Stimulated activated CD4-positive, alpha-beta T cell treated with anti-CD3 and anti-CD28 coated beads, TNF-alpha, amount 100 ng/mL, for 4 hours (primary cell): Measurements from ENCODE around the gene SLC39A12.
"Not testable (repeated sequence)": the region's sequence is repeated elsewhere in the genome, so short reads cannot be mapped to it uniquely, and the experiment has no call there.

Experiments
- DNase-seq, 3 experiments: peaks; one replicate each; pipeline ENCODE4 v3.0.0-alpha.2; 2020; ENCODE audit warnings: low read depth in 3 of 3

The SLC39A12 gene

DNA sequence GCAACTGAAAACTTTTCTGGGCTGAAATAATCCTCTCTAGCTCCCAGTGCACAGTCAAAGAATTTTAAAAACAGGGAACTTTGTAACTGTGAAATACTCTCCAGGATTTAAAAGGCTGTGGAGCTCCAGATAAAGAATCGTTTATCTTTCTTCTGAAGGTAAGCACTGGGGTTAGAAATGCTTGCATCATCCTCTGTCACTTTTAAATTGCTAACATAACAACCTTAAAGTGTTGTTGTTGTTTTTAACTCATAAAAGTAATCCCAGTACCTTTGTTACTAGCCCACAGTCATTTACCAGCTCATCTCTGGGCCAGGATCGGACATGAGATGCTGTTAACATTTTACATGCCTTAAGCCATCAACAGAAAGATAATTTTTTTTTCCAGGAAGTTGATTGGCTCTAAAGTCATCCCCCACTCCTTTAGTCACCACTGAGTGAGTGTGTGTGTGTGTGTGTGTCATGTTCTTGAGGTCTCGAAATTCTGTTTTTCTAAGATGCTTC lies at the start of gene SLC39A12:
TSS of gene SLC39A12 (plus strand) at position 51 of the 504 bp plus-strand sequence. CDS start 1,359 bp downstream, outside the sequence.
- no peak for DNase-seq

DNA sequence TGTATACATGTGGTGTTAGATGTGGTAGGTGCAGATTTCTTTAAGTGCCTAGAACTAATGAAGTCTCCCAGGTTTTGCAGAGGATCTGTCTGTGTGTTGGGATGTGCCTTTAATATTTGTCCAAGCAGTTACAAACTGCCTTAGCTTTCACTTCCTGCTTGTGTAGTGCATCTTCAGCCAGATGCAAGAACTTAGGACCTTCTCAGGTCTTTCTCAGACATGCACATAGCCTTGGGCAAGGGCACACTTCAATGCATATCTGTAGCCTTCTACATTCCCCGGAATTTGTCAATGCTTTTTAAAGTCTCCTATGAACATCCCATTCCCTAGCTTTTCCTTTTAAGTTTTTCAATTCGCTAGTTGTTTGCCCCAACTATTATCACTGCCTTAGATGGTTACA lies 47.2 kb upstream of the SLC39A12 start:
- no peak for DNase-seq

DNA sequence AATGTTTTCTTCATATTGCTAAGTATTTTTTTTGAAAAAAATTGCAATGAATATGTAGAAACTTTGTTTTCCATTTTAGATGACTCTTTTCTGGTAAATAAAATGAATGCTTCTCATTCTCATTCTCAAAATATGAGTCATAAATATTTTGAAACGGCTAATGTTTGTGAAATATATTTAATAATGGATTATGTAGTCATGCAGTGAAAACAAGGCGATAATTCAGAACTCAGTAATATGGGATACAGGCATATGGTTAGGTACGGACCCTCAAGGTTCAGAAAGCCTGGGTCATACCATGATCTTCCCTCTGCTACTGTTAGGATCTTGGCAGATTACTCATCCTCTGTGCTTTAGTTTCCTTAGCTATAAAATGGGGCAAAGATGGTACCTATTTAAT lies 46.2 kb upstream of the SLC39A12 start:
- no peak for DNase-seq

DNA sequence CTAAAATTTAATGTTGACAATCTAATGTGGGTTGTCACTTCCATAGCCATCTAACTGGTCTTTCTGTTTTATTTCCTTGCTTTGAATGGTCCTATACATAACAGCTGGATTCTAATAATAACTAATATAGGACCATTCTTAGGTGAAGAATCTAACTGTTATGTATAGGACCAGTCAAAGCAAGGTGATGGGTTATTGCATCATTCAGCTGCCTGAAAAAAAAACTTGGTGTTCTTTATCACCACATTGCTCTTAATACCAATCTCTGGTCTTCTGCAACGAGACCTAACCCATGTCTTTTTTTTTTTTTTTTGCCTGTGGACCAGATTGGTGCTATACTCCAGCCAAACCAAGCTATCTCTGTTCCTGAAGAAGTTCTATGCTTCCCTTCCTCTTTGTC lies 45.7 kb upstream of the SLC39A12 start:
- DNase-seq: no peak

DNA sequence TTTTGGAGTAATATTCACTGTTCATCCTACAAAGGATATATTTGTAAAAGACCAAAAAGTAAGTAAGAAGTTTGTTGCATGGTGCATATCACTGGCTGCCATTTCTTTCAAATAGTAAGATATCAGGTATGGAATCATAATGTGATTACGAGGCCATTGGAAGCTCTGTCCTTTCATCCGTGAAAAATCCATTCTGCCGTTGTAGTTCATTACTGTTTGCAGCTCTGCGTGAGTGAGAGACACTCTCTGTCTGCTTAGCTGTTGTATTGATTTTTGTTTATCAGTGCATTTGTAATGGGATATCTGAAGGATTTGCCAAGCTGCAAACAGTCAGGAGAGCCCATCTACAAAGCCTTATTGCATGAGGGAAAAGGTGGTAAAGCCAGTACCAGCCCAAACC lies 44.1 kb upstream of the SLC39A12 start:
- no peak for DNase-seq

DNA sequence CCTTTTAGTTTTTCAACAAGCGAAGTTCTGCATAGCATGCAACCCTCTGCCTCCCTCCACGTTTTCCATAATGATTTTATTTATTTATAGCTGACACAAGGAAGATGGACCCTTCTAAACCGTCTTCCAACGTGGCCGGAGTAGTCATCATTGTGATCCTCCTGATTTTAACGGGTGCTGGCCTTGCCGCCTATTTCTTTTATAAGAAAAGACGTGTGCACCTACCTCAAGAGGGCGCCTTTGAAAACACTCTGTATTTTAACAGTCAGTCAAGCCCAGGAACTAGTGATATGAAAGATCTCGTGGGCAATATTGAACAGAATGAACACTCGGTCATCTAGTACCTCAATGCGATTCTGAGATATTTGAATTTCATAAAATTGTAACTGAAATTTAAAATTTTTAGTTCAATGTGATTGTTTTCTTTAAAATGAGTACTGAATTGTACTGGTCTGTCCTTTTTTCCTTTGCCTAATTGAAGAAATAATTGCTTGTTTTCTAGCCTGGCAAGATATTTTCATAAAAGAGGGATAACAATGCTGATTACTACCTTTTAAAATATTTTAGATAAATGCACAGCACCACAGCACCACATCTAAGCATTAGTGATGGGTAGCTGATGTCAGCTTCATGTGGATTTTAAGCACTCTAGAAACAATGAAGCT lies 41.5 kb upstream of the SLC39A12 start:
- DNase-seq: no peak

DNA sequence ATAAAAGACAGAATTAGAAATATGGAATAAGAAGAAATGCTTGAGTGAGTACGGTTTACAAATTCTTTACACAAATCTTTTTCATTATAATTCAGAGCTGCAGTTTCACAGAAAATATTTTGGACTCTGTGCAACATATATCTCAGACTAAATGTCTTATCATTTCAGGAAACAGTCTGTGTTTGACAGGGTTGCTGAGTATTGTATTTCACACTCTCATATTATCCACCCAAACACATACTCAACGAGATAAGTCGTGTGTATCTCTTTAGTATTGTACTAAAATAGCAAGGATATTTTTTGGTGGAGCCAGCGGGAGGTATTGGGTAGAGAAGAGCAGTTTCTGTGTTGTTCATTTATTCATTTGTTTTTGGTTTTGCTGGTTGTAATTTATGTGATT lies 39.0 kb upstream of the SLC39A12 start:
- DNase-seq: no peak

DNA sequence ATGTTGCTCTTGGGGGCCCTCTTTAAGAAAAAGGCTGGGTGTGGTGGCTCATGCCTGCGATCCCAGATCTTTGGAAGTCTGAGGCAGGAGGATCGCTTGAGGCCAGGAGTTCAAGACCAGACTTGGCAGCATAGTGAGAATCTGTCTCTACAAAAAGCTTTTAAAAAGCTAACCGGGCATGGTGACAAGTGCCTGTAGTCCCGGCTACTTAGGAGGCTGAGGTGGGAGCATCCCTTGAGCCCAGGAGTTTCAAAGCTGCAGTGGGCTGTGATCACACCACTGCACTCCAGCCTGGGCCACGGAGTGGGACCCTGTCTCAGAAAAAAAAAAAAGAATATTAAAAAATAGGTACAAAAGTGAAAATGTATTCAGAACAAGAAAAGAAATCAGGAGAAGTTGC lies 38.1 kb upstream of the SLC39A12 start:
- DNase-seq: no peak

DNA sequence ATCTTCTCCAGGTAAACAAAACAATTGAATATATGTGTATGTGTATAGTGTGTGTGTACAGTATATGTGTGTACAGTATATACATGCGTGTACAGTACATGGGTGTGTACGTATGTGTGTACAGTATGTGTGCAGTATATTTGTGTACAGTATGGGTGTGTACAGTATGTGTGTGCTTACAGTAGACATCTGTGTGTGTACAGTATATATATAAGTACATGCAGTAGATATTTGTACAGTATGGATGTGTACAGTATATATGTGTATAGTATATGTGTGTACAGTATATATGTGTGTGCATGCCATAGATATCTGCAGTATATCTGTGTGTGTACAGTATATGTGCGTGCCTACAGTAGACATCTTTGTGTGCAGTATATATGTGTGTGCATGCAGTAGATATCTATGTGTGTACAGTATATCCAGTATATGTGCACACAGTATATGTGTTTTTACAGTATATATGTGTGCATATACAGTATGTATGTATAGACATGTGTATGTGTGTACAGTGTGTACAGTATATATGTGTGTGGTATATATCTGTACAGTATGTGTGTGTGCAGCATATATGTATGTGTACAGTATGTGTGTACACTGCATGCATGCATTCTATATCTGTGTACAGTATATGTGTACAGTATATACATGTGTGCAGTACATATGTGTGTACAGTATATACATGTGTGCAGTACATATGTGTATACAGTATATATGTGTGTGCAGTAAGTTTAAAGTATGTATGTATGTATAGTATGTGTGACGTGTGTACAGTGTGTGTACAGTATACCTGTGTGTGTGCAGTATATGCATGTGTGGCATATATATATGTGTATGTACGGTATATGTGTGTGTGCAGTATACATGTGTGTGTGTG lies 37.3 kb upstream of the SLC39A12 start:
- no peak for DNase-seq

DNA sequence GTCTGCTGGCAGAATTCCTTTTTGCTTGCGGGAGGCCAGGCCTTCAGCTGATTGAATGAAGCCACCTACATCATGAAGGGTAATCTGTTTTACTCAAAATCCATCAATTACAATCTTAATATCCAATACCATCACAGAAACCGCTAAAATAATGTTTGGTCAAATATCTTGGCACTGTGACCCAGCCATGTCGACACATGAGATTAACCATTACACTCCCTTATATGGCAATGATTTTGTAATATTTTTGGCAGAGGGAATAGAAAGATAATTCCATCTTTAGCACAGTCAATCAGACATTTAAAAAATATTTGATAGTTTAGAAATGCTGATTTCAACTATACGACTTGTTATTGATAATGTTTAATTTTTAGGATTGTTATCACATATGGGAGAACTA lies 36.5 kb upstream of the SLC39A12 start:
- no peak for DNase-seq

DNA sequence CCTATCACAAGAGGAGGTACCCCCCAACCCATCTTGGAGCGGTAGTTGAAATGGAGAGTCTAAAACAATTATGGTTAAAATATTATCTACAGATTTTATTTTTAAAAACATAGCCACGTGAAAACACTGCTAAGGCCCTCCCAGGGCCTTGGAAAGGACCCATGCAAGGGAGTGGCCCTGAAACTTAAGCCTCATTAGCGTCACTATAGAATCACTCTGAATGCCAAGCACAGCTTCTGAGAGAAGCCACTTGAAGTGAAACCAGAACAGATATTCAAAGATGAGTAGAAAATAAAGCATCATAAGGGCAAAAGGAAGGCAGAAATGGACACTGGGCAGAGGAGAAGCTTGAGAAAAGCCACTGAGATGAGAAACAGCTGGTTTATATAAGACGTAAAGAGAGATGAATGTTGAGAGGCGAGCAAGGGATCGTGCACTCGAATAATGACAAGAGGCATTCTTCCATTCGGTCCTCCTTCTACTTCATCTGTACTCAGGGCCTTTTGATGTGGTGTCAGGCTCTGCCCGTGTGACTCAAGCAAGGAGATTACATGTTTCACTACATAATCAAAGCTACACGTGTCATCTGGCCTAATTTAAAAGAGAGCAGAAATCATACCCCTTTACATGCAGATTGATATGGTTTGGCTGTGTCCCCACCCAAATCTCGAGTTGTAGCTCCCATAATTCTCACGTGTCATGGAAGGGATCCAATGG lies 33.4 kb upstream of the SLC39A12 start:
- DNase-seq: no peak

DNA sequence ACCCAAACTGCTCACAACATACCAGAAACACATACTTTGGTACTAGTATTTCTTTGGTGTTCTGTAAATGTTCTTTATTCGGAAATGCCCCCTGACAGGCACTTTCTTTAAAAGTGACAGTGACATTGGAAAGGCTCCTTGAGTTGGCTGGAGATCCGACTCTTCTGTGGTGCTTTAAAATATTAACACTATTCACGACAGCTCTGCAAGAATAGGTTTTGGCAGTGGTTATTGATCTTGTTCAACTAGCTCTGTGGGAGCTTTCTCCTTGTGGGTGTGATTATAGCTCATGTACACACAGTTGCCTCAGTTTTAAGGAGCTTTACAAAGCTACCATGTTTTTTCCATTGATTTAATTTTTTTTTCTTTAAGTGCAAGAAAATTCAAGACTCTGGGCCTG lies 30.3 kb upstream of the SLC39A12 start:
- DNase-seq: no peak

DNA sequence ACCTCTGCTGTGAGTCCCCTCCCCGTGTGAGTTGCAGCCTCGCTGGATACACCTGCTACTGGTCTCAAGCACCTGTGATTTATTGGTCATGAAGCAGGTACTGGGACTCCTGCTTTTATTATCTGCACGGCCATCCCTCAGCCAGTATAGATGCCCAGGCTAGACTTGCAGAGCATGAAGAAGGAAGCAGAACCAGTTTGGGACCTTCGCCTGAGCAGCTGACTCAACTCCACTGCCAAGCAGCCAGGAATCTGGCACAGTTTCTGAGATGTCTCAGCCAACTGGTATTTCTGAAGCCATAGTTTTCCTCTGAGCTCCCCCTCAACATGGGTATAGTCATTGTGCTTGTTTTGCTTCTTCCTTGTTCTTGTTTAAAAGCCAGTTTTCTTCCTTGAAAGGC lies 28.0 kb upstream of the SLC39A12 start:
- no peak for DNase-seq

DNA sequence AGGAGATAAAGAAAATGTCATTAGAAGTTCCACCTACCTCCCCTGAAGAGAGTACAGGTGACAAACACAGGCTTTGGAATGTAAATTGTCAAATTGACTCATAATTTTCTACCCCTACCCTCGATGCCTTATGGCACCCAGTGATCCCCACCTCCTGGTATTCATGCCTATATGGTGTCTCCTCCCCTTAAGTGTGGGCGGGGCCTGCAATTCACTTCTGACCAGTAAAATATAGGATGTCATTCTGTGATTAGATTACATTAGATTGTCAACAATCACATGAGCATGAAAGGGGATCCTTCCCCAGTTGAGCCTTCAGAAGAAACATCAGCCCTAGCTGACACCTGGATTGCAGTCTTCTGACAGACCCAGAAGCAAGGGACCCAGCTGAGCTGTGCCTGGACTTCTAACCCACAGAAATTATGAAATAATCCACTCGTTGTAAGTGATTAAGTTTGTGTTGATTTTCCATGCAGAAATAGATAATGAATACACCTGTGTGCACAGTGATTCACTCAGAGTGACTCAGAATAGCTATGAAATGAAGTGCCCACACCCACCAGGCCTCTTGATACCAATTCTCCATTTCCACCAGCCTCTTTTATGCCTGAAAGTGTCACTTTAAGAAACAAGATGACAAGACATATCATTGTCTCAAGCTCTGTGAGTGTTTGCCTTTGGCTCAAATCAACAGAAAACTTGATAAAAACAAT lies 8.5 kb upstream of the SLC39A12 start:
- no peak for DNase-seq

DNA sequence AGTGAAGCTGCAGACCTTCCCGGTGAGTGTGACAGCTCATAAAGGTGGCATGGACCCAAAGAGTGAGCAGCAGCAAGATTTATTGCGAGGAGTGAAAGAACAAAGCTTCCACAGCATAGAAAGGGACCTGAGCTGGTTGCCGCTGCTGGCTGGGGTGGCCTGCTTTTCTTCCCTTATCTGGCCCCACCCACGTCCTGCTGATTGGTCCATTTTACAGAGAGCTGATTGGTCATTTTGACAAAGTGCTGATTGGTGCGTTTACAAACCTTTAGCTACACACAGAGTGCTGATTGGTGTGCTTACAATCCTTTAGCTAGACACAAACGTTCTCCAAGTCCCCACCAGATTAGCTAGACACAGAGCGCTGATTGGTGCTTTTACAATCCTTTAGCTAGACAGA lies 1.4 kb upstream of the SLC39A12 start:
- DNase-seq: not testable (repeated sequence)

DNA sequence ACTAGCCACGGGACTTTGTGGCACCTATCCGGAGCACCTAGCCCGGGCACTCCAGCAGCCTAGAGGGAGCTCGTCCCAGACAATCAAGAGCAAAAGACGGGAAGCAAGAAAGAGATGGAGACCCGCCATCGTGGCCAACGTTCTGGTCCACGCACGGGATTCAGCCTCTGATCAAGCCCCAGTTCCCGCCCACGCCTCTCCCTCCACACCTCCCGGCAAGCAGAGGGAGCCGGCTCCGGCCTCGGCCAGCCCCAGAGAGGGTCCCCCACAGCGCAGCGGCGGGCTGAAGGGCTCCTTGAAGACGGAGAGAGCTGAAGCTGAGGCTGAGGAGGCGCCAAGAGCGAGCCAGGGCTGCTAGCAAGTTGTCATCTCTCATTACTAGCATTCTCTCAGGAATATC lies 992 bp upstream of the SLC39A12 start:
- no peak for DNase-seq

DNA sequence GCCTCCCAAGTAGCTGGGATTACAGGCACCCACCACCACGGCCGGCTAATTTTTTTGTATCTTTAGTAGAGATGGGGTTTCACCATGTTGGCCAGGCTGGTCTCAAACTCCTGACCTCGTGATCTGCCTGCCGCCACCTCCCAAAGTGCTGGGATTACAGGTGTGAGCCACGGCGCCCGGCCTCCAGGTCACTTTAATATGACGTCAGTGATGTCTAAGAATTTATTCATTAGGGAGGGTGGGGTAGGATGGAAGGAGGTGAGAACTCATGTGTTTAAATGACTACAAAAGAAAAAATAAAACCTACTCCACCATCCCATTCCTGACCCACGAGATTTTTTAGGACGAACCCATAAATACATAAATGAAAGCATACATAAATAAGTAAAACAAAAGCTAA lies 2.7 kb downstream of the SLC39A12 start:
- DNase-seq: not testable (repeated sequence)

DNA sequence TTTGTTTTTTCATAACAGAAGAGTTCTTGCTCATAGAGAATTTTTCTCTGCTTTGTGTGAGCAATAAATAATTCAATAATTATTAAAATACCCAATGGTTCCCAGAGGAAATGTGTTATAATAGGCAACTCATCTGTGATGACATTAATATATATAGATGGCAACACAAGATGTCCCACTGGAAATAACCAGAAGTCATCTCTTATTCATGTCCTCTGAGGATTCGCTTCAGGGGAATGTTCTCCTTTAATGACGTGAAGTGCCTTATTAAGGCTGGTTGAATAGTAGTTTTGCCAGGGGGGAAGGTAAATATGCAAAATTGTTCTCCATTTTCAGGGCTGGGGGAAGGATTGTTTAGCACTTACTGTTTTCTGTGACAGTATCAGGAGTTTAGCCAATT lies 3.1 kb downstream of the SLC39A12 start:
- no peak for DNase-seq

DNA sequence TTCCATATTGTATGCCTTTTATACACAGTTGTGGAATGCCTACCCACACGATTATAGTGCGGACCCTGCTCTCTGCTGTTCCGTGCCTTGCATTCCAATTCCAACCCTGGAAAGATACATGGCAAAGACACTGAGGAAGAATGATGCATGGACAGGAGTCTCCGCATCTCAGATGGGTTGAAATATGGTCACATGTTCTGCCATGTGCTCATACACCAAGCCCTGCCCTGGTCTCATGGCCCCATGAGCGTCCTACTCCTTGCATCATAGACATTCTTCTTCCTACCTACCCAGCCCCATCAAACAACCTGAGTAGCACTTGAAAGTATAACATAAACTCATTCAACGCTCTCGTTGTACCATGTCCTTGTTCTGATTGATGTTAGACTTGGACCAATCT lies 6.3 kb downstream of the SLC39A12 start:
- no peak for DNase-seq

DNA sequence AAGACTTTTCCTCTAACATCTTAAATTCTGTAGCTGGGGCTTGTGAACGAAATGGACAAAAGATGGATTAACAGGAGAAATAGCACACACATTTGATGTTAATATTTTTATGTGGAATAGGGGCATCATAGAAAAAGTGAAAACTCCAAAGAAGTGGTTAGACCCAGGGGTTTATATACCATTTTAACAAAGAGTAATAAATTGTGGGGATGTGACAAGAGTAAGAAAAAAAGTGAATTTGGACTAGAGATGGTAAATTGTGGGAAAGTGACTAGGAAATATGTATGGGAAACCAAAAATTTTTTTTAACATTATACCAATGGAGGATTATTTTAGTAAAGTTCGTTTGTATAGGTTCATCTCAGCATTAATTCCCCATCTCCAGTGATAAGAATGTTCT lies 8.2 kb downstream of the SLC39A12 start:
- no peak for DNase-seq

DNA sequence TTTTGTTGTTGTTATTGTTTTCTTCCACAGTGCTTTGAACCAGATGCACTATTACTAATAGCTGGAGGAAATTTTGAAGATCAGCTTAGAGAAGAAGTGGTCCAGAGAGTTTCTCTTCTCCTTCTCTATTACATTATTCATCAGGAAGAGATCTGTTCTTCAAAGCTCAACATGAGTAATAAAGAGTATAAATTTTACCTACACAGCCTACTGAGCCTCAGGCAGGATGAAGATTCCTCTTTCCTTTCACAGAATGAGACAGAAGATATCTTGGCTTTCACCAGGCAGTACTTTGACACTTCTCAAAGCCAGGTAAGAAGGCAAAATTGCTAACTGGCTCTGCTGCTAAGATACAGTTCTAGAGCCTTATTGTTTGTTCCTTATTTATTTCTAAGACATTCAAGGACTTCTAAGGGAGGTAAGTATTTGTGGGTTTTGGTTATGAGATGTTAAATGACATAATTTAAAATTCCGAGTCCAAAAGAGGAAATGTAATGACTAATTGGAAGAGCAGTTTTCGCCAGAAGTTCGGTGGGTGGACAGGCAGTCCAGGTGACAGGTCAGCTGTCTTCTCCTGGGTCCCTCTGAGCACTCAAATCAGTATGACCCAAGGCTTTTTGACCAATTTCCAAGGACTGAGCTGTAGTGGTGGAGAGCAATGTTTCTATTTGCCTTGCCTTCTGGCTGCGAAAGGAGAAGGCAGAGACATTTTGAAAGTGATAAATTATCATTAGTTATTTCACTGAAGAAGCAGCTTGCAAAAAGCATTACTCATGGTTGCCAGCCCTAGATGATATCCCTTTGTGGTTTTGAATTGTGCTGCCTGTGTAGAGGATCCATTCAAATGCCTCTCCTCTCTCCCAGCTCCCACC lies 10.1 kb downstream of the SLC39A12 start:
- no peak for DNase-seq
